ENCODE data around the gene ATRAID. TPM values are rescaled to one million over a fixed set of nuclear protein-coding genes. Genes with fewer than 3 reads are reported as not detected.
A peak's percentile ranks its signal among the peaks of the same experiment; 100 is the strongest.
"Not testable (repeated sequence)": the region's sequence is repeated elsewhere in the genome, so short reads cannot be mapped to it uniquely, and the experiment has no call there.

ATRAID gene
- total and polyA plus RNA-seq, 8 donors = 67.4 to 532 (median 121) TPM

DNA sequence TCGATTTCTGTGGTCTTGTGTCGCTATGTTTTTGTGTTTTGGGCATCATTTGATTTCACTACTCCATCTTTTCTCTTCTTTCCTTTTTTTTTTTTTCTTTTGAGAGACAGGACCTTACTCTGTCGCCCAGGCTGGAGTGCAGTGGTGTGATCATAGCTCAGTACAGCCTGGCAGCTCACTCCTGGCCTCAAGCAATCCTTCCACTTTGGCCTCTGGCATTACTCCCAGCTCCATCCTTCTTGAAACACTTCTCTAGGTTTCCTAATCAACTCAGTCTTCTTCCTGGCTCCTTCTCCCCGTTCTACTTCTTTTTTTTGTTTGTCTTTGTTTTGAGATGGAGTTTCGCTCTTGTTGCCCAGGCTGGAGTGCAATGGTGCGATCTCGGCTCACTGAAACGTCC, 36.5 kb upstream of the ATRAID start:
- DNase-seq = no peak
- no peaks in the 10 kb centered on the region for H3K9me3 ChIP-seq
- H3K4me3 ChIP-seq = no peak overlapping the region
- H3K4me1 ChIP-seq = peaks cover 0 to 6% (median 2%) of the 10 kb centered on the region in 4 donors
- intact Hi-C loops (cut with DNase I; ENCODE audit: low total_unique reads) = no loop called here
- H3K27ac ChIP-seq = peak overlapping the region in 1 of 5 donors; percentile 42
- TF ChIP-seq POLR2A (IDR thresholded peaks at IDR 0.05) (no peak), CTCF (IDR thresholded peaks at IDR 0.05) (no peak), POLR2AphosphoS5 (IDR thresholded peaks at IDR 0.05) (no peak), EP300 (IDR thresholded peaks at IDR 0.05) (no peak)
- H3K27me3 ChIP-seq = peaks cover 0 to 40% (median 6%) of the 10 kb centered on the region in 3 donors
- H3K36me3 ChIP-seq = no peaks in the 10 kb centered on the region
- WGBS, 5 donors = 64 to 74% (median 67%) methylated on average over 8 of the region's 8 CpGs

- H3K27ac ChIP-seq = peak overlapping the region in 1 of 5 donors; percentile 42
- H3K4me3 ChIP-seq; intact Hi-C loops (cut with DNase I; ENCODE audit: low total_unique reads); H3K36me3 ChIP-seq; DNase-seq; H3K9me3 ChIP-seq; H3K4me1 ChIP-seq: not testable (repeated sequence)
- H3K27me3 ChIP-seq = peaks cover 0 to 40% (median 6%) of the 10 kb centered on the region in 3 donors
- 80 to 94% (median 90%) methylated on average over 4 of the region's 4 CpGs for WGBS, 5 donors
These were observed 36.1 kb upstream of the ATRAID start for GRCh38 chr2:27175781-27176180.

DNA sequence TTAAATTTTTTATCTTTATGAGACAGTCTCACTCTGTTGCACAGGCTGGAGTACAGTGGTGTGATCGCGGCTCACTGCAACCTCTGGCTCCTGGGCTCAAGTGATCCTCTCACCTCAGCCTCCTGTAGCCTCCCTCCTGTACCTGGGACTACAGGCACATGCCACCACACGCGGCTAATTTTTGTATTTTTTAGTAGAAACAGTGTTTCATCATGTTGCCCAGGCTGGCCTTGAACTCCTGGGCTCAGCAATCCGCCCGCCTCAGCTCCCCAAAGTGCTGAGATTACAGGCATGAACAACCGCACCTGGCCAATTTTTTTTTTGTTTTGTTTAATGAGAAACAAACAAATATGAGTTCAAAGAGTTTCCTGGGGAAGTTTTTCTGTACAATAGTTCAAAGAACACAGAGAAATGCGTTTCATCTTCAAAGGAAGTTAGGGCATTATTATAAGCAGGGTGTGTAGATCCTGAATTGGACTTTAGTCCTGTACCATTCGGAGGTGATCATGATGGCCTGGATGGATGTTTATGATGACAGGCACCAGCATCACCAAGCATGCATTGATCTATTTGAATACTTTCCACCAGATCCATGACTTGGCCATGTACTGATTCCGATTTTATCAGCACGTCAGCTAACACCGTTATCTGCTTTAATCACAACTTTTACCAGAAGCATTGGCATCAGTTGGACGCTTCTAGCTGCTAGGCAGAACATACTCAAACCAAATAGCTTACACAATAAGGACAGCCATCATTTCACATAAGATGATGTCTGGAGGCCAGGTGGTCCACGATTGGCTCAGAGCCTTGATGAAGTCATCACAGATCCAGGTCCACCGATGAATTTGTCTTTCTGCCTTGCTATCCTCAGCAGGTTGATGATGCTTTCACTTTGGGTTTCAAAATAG, 34.1 kb upstream of the ATRAID start:
- Histone ChIP-seq H3K36me3 (no peaks in the 10 kb centered on the region), H3K4me3 (no peak overlapping the region), H3K27me3 (peaks cover 0 to 45% (median 6%) of the 10 kb centered on the region in 3 donors), H3K27ac (no peak overlapping the region), H3K9me3 (no peaks in the 10 kb centered on the region), H3K4me1 (no peaks in the 10 kb centered on the region)
- intact Hi-C loops (cut with DNase I; ENCODE audit: low total_unique reads) = no loop called here
- 62 to 73% (median 67%) methylated on average over 15 of the region's 15 CpGs for WGBS, 5 donors
- DNase-seq = no peak
- no peak for TF ChIP-seq POLR2A (IDR thresholded peaks at IDR 0.05)

GRCh38 chr2:27178469-27178868, 33.4 kb upstream of the ATRAID start:
- H3K36me3 ChIP-seq = no peaks in the 10 kb centered on the region
- no peak for DNase-seq
- H3K4me1 ChIP-seq = no peaks in the 10 kb centered on the region
- peaks cover 0 to 39% (median 6%) of the 10 kb centered on the region in 3 donors for H3K27me3 ChIP-seq
- no peak for TF ChIP-seq POLR2AphosphoS5 (IDR thresholded peaks at IDR 0.05)
- no peak for TF ChIP-seq POLR2A (IDR thresholded peaks at IDR 0.05)
- TF ChIP-seq CTCF (IDR thresholded peaks at IDR 0.05) = no peak
- no peak for TF ChIP-seq EP300 (IDR thresholded peaks at IDR 0.05)
- intact Hi-C loops (cut with DNase I; ENCODE audit: low total_unique reads) = no loop called here
- 87 to 91% (median 87%) methylated on average over 3 of the region's 3 CpGs for WGBS, 5 donors
- H3K9me3 ChIP-seq = no peaks in the 10 kb centered on the region
- no peak overlapping the region for H3K4me3 ChIP-seq
- no peak overlapping the region for H3K27ac ChIP-seq

GRCh38 chr2:27179344-27180000, 32.4 kb upstream of the ATRAID start:
- TF ChIP-seq CTCF (IDR thresholded peaks at IDR 0.05) = no peak
- no peak for TF ChIP-seq EP300 (IDR thresholded peaks at IDR 0.05)
- no peak for TF ChIP-seq POLR2AphosphoS5 (IDR thresholded peaks at IDR 0.05)
- TF ChIP-seq POLR2A (IDR thresholded peaks at IDR 0.05) = no peak
- Histone ChIP-seq H3K4me1 (no peaks in the 10 kb centered on the region), H3K36me3 (no peaks in the 10 kb centered on the region), H3K27ac (peak overlapping the region in 2 of 5 donors; percentile 33 to 85), H3K9me3 (no peaks in the 10 kb centered on the region), H3K4me3 (no peak overlapping the region), H3K27me3 (peaks cover 0 to 39% (median 6%) of the 10 kb centered on the region in 3 donors)
- no peak for DNase-seq
- intact Hi-C loops (cut with DNase I; ENCODE audit: low total_unique reads) = no loop called here
- WGBS, 5 donors = 47 to 60% (median 50%) methylated on average over 3 of the region's 3 CpGs

All from stomach (tissue), 9 donors.